HepG2 (cell line): ENCODE data around the gene CYB5B. TPM values are rescaled to one million over a fixed set of nuclear protein-coding genes. Genes with fewer than 3 reads are reported as not detected.
A peak's percentile ranks its signal among the peaks of the same experiment; 100 is the strongest.

Experiments used
- ARNTL ChIP-seq: sonication (generic); formaldehyde crosslinking; IDR thresholded peaks from 2 replicates; pipeline ENCODE4 v1.4.0; 2020; ENCODE audit warnings: mild to moderate bottlenecking, missing genetic modification reagents
- DPF2 ChIP-seq: sonication (generic); formaldehyde crosslinking; IDR thresholded peaks from 2 replicates; pipeline ENCODE4 v1.4.0; 2020; ENCODE audit warnings: mild to moderate bottlenecking, low read depth, missing genetic modification reagents, borderline replicate concordance
- FIP1L1 ChIP-seq: fragments of 200-400 bp; formaldehyde crosslinking; IDR thresholded peaks from 2 replicates; pipeline ENCODE4 v1.6.1; 2018; ENCODE audit warnings: low read depth, mild to moderate bottlenecking, low read length, moderate library complexity, borderline replicate concordance; ENCODE audit not compliant: insufficient read depth
- JUND ChIP-seq: sonication (generic); formaldehyde crosslinking; IDR thresholded peaks from 2 replicates; pipeline ENCODE4 v1.8.0; 2022; ENCODE audit warnings: mild to moderate bottlenecking, missing genetic modification reagents
- NFE2 ChIP-seq: sonication (generic); formaldehyde crosslinking; IDR thresholded peaks from 2 replicates; pipeline ENCODE4 v1.4.0; 2020; ENCODE audit warnings: missing genetic modification reagents
- PAF1 ChIP-seq: IDR thresholded peaks from 2 replicates; pipeline ENCODE4 v1.6.1; 2016; ENCODE audit warnings: missing genetic modification reagents, missing compliant biosample characterization
- PCBP1 ChIP-seq: fragments of 200-400 bp; formaldehyde crosslinking; IDR thresholded peaks from 2 replicates; pipeline ENCODE4 v1.6.1; 2017; ENCODE audit warnings: mild to moderate bottlenecking, low read depth, low read length, borderline replicate concordance
- RAD51 ChIP-seq: fragments of 450-650 bp; IDR thresholded peaks from 2 replicates; pipeline ENCODE4 v1.6.1; 2016; ENCODE audit warnings: borderline replicate concordance
- REPIN1 ChIP-seq: sonication (generic); formaldehyde crosslinking; IDR thresholded peaks from 2 replicates; pipeline ENCODE4 v1.8.0; 2022; ENCODE audit warnings: missing genetic modification reagents, low read depth, mild to moderate bottlenecking, borderline replicate concordance
- SALL1 ChIP-seq: sonication (generic); formaldehyde crosslinking; IDR thresholded peaks from 2 replicates; pipeline ENCODE4 v1.8.0; 2022; ENCODE audit warnings: mild to moderate bottlenecking, missing genetic modification reagents
- TBX2 ChIP-seq: sonication (generic); formaldehyde crosslinking; IDR thresholded peaks from 2 replicates; pipeline ENCODE4 v1.5.0; 2020; ENCODE audit warnings: missing genetic modification reagents, mild to moderate bottlenecking, borderline replicate concordance
- TCF12 ChIP-seq, 2 experiments: fragments of 450-650 bp in 1 of 2; sonication (generic) in 1 of 2; formaldehyde crosslinking in 1 of 2; IDR thresholded peaks; 2 replicates each; pipeline versions ENCODE4 v1.6.1 to v1.8.0; 2017 to 2022; ENCODE audit warnings: antibody characterized with exemption in 1 of 2, mild to moderate bottlenecking in 1 of 2, missing genetic modification reagents in 1 of 2, moderate library complexity in 1 of 2
- TP53 ChIP-seq: sonication (generic); formaldehyde crosslinking; conservative IDR thresholded peaks from 2 replicates; pipeline ENCODE4 v1.4.0; 2020; ENCODE audit warnings: missing genetic modification reagents
- ZNF264 ChIP-seq: sonication (generic); formaldehyde crosslinking; IDR thresholded peaks from 2 replicates; pipeline ENCODE4 v1.4.0; 2020; ENCODE audit warnings: missing genetic modification reagents
- ZNF530 ChIP-seq: sonication (generic); formaldehyde crosslinking; IDR thresholded peaks from 2 replicates; pipeline ENCODE4 v1.5.0; 2020; ENCODE audit warnings: low read depth, mild to moderate bottlenecking, missing genetic modification reagents
- ZNF556 ChIP-seq: sonication (generic); formaldehyde crosslinking; IDR thresholded peaks from 2 replicates; pipeline ENCODE4 v1.4.0; 2020; ENCODE audit warnings: mild to moderate bottlenecking, missing genetic modification reagents, borderline replicate concordance
- ZNF562 ChIP-seq: sonication (generic); formaldehyde crosslinking; IDR thresholded peaks from 2 replicates; pipeline ENCODE4 v1.8.0; 2022; ENCODE audit warnings: missing genetic modification reagents, borderline replicate concordance
- ZNF749 ChIP-seq: sonication (generic); formaldehyde crosslinking; IDR thresholded peaks from 2 replicates; pipeline ENCODE4 v1.8.0; 2022; ENCODE audit warnings: mild to moderate bottlenecking, missing genetic modification reagents, moderate library complexity, borderline replicate concordance
- ZSCAN21 ChIP-seq: sonication (generic); formaldehyde crosslinking; IDR thresholded peaks from 2 replicates; pipeline ENCODE4 v1.8.0; 2022; ENCODE audit warnings: mild to moderate bottlenecking, missing genetic modification reagents, moderate library complexity, borderline replicate concordance
- polyA plus RNA-seq, 8 experiments: library from polyadenylated mRNA; depleted of rRNA in 3 of 8; stranded (reverse) in 7 of 8; unstranded in 1 of 8; fragments of >200 nt; fragmentation: Illumina TruSeq in 4 of 8; extraction: Trizol in 4 of 8; gene quantifications; 2 replicates each; pipeline versions ENCODE4 v1.2.1 to v1.2.3, GENCODE V29; 2011 to 2016; ENCODE audit warnings: low read depth in 4 of 8, missing spikeins in 1 of 8, mixed read lengths in 1 of 8; ENCODE audit not compliant: insufficient read depth in 1 of 8
- total RNA-seq, 5 experiments: library from RNA; depleted of rRNA; stranded (reverse); fragments of >200 nt; fragmentation: Illumina TruSeq; extraction: Trizol; gene quantifications; 2 replicates each; pipeline ENCODE4 v1.2.3, GENCODE V29; 2016; ENCODE audit warnings: low read depth in 1 of 5
- TF ChIP-seq, protein P1 (sequence below): IDR thresholded peaks from 2 replicates; pipeline ENCODE4 v1.6.1; 2016; ENCODE audit warnings: missing compliant biosample characterization, missing genetic modification reagents, borderline replicate concordance
- TF ChIP-seq, protein P2 (sequence below): sonication (generic); formaldehyde crosslinking; IDR thresholded peaks from 2 replicates; pipeline ENCODE4 v1.4.0; 2020; ENCODE audit warnings: mild to moderate bottlenecking, missing genetic modification reagents
- TF ChIP-seq, protein P3 (sequence below): sonication (generic); formaldehyde crosslinking; IDR thresholded peaks from 2 replicates; pipeline ENCODE4 v1.4.0; 2020; ENCODE audit warnings: missing genetic modification reagents

CYB5B gene
- total and polyA plus RNA-seq, 2 of the 13 experiments (the other 11 are each of a cell fraction or from before 2014, with no cell fraction given), result 234 to 432 TPM

DNA sequence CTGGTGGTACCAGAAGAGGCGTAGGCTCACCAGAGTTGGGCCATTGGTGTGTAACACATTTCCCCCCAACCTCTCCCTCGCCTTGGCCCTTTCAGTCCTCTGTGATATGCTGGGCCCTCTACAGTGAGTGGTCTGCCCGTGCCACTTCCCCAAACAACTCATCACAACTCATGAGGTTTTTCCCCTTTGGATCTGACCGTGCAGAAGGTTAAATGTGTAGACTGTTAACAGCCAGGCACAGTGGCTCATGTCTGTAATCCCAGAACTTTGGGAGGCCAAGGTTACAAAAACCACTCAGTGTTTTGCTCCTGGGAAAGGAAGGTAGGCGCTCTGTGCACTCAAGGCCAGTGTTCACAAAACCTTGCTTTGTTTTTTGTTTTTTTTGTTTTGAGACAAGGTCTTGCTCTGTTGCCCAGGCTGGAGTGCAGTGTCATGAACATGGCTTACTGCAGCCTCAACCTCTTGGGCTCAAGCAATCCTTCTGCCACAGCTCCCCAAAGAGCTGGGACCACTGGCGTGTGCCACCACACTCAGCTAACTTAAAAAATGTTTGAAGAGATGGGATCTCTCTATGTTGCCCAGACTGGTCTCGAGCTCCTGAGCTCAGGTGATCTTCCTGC lies 11.3 kb upstream of the CYB5B start (continued):
- TF ChIP-seq, protein P1, sequence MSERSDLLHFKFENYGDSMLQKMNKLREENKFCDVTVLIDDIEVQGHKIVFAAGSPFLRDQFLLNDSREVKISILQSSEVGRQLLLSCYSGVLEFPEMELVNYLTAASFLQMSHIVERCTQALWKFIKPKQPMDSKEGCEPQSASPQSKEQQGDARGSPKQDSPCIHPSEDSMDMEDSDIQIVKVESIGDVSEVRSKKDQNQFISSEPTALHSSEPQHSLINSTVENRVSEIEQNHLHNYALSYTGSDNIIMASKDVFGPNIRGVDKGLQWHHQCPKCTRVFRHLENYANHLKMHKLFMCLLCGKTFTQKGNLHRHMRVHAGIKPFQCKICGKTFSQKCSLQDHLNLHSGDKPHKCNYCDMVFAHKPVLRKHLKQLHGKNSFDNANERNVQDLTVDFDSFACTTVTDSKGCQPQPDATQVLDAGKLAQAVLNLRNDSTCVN (CRISPR knock-in tag), result no peak
- TF ChIP-seq ZNF562 (CRISPR knock-in tag) (no peak), SALL1 (CRISPR knock-in tag) (peak; percentile 89), PAF1 (CRISPR knock-in tag) (no peak), TP53 (CRISPR knock-in tag) (no peak), DPF2 (CRISPR knock-in tag) (peak; percentile 78; the same call in 1 of the 2 replicates), ZNF749 (CRISPR knock-in tag) (no peak), NFE2 (no peak), ARNTL (no peak), FIP1L1 (no peak), ZNF530 (no peak), TBX2 (peak; percentile 38; the same call in 1 of the 2 replicates), TCF12 (IDR thresholded peaks at IDR 0.05) (no peak), TCF12 (CRISPR knock-in tag; IDR thresholded peaks at IDR 0.05) (no peak), PCBP1 (no peak), JUND (CRISPR knock-in tag) (no peak), ZSCAN21 (no peak), ZNF556 (no peak; the same call in 1 of the 2 replicates), REPIN1 (no peak), RAD51 (no peak), ZNF264 (peak; percentile 24; the same call in 1 of the 2 replicates)
- TF ChIP-seq, protein P2, sequence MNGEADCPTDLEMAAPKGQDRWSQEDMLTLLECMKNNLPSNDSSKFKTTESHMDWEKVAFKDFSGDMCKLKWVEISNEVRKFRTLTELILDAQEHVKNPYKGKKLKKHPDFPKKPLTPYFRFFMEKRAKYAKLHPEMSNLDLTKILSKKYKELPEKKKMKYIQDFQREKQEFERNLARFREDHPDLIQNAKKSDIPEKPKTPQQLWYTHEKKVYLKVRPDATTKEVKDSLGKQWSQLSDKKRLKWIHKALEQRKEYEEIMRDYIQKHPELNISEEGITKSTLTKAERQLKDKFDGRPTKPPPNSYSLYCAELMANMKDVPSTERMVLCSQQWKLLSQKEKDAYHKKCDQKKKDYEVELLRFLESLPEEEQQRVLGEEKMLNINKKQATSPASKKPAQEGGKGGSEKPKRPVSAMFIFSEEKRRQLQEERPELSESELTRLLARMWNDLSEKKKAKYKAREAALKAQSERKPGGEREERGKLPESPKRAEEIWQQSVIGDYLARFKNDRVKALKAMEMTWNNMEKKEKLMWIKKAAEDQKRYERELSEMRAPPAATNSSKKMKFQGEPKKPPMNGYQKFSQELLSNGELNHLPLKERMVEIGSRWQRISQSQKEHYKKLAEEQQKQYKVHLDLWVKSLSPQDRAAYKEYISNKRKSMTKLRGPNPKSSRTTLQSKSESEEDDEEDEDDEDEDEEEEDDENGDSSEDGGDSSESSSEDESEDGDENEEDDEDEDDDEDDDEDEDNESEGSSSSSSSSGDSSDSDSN (CRISPR knock-in tag), result no peak
- TF ChIP-seq, protein P3, sequence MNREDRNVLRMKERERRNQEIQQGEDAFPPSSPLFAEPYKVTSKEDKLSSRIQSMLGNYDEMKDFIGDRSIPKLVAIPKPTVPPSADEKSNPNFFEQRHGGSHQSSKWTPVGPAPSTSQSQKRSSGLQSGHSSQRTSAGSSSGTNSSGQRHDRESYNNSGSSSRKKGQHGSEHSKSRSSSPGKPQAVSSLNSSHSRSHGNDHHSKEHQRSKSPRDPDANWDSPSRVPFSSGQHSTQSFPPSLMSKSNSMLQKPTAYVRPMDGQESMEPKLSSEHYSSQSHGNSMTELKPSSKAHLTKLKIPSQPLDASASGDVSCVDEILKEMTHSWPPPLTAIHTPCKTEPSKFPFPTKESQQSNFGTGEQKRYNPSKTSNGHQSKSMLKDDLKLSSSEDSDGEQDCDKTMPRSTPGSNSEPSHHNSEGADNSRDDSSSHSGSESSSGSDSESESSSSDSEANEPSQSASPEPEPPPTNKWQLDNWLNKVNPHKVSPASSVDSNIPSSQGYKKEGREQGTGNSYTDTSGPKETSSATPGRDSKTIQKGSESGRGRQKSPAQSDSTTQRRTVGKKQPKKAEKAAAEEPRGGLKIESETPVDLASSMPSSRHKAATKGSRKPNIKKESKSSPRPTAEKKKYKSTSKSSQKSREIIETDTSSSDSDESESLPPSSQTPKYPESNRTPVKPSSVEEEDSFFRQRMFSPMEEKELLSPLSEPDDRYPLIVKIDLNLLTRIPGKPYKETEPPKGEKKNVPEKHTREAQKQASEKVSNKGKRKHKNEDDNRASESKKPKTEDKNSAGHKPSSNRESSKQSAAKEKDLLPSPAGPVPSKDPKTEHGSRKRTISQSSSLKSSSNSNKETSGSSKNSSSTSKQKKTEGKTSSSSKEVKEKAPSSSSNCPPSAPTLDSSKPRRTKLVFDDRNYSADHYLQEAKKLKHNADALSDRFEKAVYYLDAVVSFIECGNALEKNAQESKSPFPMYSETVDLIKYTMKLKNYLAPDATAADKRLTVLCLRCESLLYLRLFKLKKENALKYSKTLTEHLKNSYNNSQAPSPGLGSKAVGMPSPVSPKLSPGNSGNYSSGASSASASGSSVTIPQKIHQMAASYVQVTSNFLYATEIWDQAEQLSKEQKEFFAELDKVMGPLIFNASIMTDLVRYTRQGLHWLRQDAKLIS (CRISPR knock-in tag), result peak; percentile 24; the same call in 1 of the 2 replicates
